K562 (cell line): Measurements from ENCODE around the gene PRR29. TPM values are rescaled to one million over a fixed set of nuclear protein-coding genes. Genes with fewer than 3 reads are reported as not detected.

Experiments used
- COPS2 ChIP-seq: fragments of 450-650 bp; conservative IDR thresholded peaks from 2 replicates; pipeline ENCODE4 v1.6.1; 2016; ENCODE audit warnings: mild to moderate bottlenecking, moderate library complexity
- ELF1 ChIP-seq: fragments of 200-800 bp; sonication (Bioruptor generic); IDR thresholded peaks from 2 replicates; pipeline ENCODE4 v1.6.1; 2016; ENCODE audit warnings: missing genetic modification characterization, missing compliant biosample characterization
- ETV5 ChIP-seq: sonication (generic); formaldehyde crosslinking; IDR thresholded peaks from 2 replicates; pipeline ENCODE4 v1.4.0; 2020; ENCODE audit warnings: low read depth, mild to moderate bottlenecking, missing genetic modification reagents
- GABPB1 ChIP-seq: sonication (generic); formaldehyde crosslinking; IDR thresholded peaks from 2 replicates; pipeline ENCODE4 v1.8.0; 2022; ENCODE audit warnings: mild to moderate bottlenecking, missing genetic modification reagents
- GTF2E2 ChIP-seq: fragments of 200-800 bp; sonication (Bioruptor generic); IDR thresholded peaks from 2 replicates; pipeline ENCODE4 v1.6.1; 2016; ENCODE audit warnings: missing genetic modification characterization, missing compliant biosample characterization
- JUND ChIP-seq, 2 experiments: IDR thresholded peaks; 2 replicates in 1 of 2; 3 replicates in 1 of 2; pipeline ENCODE4 v1.6.1; 2011; ENCODE audit warnings: borderline replicate concordance in 2 of 2, low read depth in 2 of 2, low read length in 2 of 2, improper control_type of control experiment in 1 of 2, missing biosample characterization in 1 of 2, missing genetic modification characterization in 1 of 2, missing genetic modification reagents in 1 of 2
- KLF1 ChIP-seq: fragments of 450-650 bp; IDR thresholded peaks from 2 replicates; pipeline ENCODE4 v1.6.1; 2016; ENCODE audit warnings: missing genetic modification characterization, missing compliant biosample characterization
- LARP7 ChIP-seq: fragments of 450-650 bp; IDR thresholded peaks from 2 replicates; pipeline ENCODE4 v1.6.1; 2016
- MCM3 ChIP-seq: fragments of 450-650 bp; IDR thresholded peaks from 2 replicates; pipeline ENCODE4 v1.6.1; 2016
- NCOA2 ChIP-seq, 2 experiments: fragments of 450-650 bp; IDR thresholded peaks; 2 replicates each; pipeline ENCODE4 v1.6.1; 2018; ENCODE audit warnings: mild to moderate bottlenecking in 2 of 2, moderate library complexity in 1 of 2; ENCODE audit not compliant: partially characterized antibody in 2 of 2
- NR2F6 ChIP-seq: fragments of 450-650 bp; formaldehyde crosslinking; IDR thresholded peaks from 2 replicates; pipeline ENCODE4 v1.4.0; 2020; ENCODE audit warnings: mild to moderate bottlenecking
- SMARCA4 ChIP-seq: fragments of 450-650 bp; IDR thresholded peaks from 2 replicates; pipeline ENCODE4 v1.6.1; 2016
- ZFP30 ChIP-seq: fragments of 250-450 bp; sonication (Bioruptor Pico); IDR thresholded peaks from 2 replicates; pipeline ENCODE4 v1.8.0; 2022; ENCODE audit warnings: moderate library complexity, mild to moderate bottlenecking, inconsistent platforms, borderline replicate concordance
- ZNF124 ChIP-seq: sonication (generic); formaldehyde crosslinking; IDR thresholded peaks from 2 replicates; pipeline ENCODE4 v1.8.1; 2022; ENCODE audit warnings: missing genetic modification reagents
- ZNF175 ChIP-seq: fragments of 200-800 bp; sonication (Bioruptor generic); IDR thresholded peaks from 2 replicates; pipeline ENCODE4 v1.6.1; 2016; ENCODE audit warnings: low read depth, mild to moderate bottlenecking, missing genetic modification characterization, missing compliant biosample characterization
- ZNF695 ChIP-seq: fragments of 450-650 bp; formaldehyde crosslinking; IDR thresholded peaks from 2 replicates; pipeline ENCODE4 v1.4.0; 2020; ENCODE audit warnings: mild to moderate bottlenecking, moderate library complexity
- ZNF830 ChIP-seq: fragments of 250-450 bp; sonication (Bioruptor Pico); IDR thresholded peaks from 2 replicates; pipeline ENCODE4 v1.5.0; 2021; ENCODE audit warnings: mild to moderate bottlenecking
- polyA plus RNA-seq, 8 experiments: library from polyadenylated mRNA; depleted of rRNA in 4 of 8; stranded (reverse) in 5 of 8; unstranded in 3 of 8; fragments of >200 nt; fragmentation: Nextera tagmentation in 2 of 8; fragmentation: Illumina TruSeq in 1 of 8; extraction: Ambion mirVana in 2 of 8; extraction: Trizol in 1 of 8; gene quantifications; 2 replicates each; pipeline versions ENCODE4 v1.2.1 to v1.2.3, GENCODE V29; 2011 to 2014; ENCODE audit warnings: inconsistent platforms in 1 of 8, missing spikeins in 1 of 8
- total RNA-seq, 7 experiments: library from RNA; depleted of rRNA in 6 of 7; stranded (reverse); fragments of >200 nt in 6 of 7; fragmentation: Illumina TruSeq in 2 of 7; extraction: Trizol in 2 of 7; gene quantifications; 2 replicates each; pipeline versions ENCODE4 v1.2.1 to v1.2.3, GENCODE V29; 2011 to 2021; ENCODE audit warnings: low replicate concordance in 1 of 7
- TF ChIP-seq, protein P1 (sequence below): sonication (generic); formaldehyde crosslinking; IDR thresholded peaks from 2 replicates; pipeline ENCODE4 v1.8.1; 2023; ENCODE audit warnings: mild to moderate bottlenecking, missing genetic modification reagents
- TF ChIP-seq, protein P2 (sequence below): sonication (generic); IDR thresholded peaks from 2 replicates; pipeline ENCODE4 v1.6.1; 2016
- TF ChIP-seq, protein P3 (sequence below): fragments of 450-650 bp; IDR thresholded peaks from 2 replicates; pipeline ENCODE4 v1.6.1; 2016; ENCODE audit warnings: missing biosample characterization, missing genetic modification characterization
- TF ChIP-seq, protein P4 (sequence below): fragments of 450-650 bp; IDR thresholded peaks from 2 replicates; pipeline ENCODE4 v1.6.1; 2014; ENCODE audit warnings: low read depth, mild to moderate bottlenecking, moderate library complexity, borderline replicate concordance
- TF ChIP-seq, protein P5 (sequence below): sonication (generic); formaldehyde crosslinking; IDR thresholded peaks from 2 replicates; pipeline ENCODE4 v1.4.0; 2020; ENCODE audit warnings: mild to moderate bottlenecking, missing genetic modification reagents

The PRR29 gene
- total and polyA plus RNA-seq, 9 of the 15 experiments (the other 6 are each of a cell fraction or from before 2014, with no cell fraction given) = 0.08 to 0.58 (median 0.15) TPM; not detected in 5

DNA sequence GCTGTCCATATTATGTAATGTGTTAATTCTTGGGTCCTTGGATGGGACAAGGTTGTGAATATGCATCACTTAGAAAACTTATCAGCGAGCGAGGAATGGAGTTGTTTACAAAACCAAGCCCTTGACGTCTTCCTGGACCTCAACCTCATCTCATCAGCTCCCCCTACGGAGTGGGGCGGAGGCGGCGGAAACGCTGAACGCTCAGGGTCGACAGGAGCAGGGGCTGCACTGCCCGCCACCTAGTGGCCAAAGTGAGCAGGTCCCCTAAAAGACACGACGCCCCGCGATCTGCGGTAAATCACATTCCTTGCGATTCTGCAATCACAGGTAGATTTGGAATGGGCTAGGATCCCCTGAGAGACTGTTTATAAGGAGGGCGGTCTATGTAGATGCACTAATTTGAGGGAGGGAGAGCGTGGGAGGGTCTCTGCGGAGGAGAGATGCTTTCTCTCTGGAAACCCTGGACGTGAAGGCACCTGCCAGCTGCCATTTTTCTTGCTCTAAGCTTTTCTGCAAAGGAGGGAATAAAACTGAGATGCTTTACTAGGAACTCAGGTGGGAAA is 27.7 kb downstream of the PRR29 start (continued):
- TF ChIP-seq, protein P1, sequence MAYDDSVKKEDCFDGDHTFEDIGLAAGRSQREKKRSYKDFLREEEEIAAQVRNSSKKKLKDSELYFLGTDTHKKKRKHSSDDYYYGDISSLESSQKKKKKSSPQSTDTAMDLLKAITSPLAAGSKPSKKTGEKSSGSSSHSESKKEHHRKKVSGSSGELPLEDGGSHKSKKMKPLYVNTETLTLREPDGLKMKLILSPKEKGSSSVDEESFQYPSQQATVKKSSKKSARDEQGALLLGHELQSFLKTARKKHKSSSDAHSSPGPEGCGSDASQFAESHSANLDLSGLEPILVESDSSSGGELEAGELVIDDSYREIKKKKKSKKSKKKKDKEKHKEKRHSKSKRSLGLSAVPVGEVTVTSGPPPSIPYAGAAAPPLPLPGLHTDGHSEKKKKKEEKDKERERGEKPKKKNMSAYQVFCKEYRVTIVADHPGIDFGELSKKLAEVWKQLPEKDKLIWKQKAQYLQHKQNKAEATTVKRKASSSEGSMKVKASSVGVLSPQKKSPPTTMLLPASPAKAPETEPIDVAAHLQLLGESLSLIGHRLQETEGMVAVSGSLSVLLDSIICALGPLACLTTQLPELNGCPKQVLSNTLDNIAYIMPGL (CRISPR knock-in tag) = peak; percentile 83; the same call in 1 of the 2 replicates
- no peak for TF ChIP-seq GTF2E2 (tag)
- TF ChIP-seq KLF1 = peak; percentile 35; the same call in 1 of the 2 replicates
- no peak for TF ChIP-seq LARP7
- no peak for TF ChIP-seq ZFP30 (CRISPR knock-in tag)
- TF ChIP-seq ZNF695 = no peak
- TF ChIP-seq COPS2 = no peak
- TF ChIP-seq SMARCA4 = peak; percentile 11; the same call in 1 of the 2 replicates
- peak; percentile 54; the same call in 1 of the 2 replicates for TF ChIP-seq JUND (IDR thresholded peaks at IDR 0.05; ENCODE audit: borderline replicate concordance, low read depth, low read length)
- peak; percentile 40; the same call in 1 of the 3 replicates for TF ChIP-seq JUND (tag; IDR thresholded peaks at IDR 0.05; ENCODE audit: borderline replicate concordance, low read depth, low read length)
- no peak for TF ChIP-seq NCOA2 (IDR thresholded peaks at IDR 0.05; ENCODE audit: partially characterized antibody in 2 of 2)
- TF ChIP-seq NR2F6 (CRISPR knock-in tag) = no peak
- no peak for TF ChIP-seq ZNF830
- TF ChIP-seq, protein P2, sequence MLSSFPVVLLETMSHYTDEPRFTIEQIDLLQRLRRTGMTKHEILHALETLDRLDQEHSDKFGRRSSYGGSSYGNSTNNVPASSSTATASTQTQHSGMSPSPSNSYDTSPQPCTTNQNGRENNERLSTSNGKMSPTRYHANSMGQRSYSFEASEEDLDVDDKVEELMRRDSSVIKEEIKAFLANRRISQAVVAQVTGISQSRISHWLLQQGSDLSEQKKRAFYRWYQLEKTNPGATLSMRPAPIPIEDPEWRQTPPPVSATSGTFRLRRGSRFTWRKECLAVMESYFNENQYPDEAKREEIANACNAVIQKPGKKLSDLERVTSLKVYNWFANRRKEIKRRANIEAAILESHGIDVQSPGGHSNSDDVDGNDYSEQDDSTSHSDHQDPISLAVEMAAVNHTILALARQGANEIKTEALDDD = no peak
- peak; percentile 71 for TF ChIP-seq ETV5 (CRISPR knock-in tag)
- TF ChIP-seq, protein P3, sequence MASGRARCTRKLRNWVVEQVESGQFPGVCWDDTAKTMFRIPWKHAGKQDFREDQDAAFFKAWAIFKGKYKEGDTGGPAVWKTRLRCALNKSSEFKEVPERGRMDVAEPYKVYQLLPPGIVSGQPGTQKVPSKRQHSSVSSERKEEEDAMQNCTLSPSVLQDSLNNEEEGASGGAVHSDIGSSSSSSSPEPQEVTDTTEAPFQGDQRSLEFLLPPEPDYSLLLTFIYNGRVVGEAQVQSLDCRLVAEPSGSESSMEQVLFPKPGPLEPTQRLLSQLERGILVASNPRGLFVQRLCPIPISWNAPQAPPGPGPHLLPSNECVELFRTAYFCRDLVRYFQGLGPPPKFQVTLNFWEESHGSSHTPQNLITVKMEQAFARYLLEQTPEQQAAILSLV = no peak
- peak; percentile 69 for TF ChIP-seq ELF1 (tag)
- TF ChIP-seq ZNF175 (CRISPR knock-in tag) = 0 out of 2 replicates have a peak, but pooled peaks have one; percentile 52
- no peak for TF ChIP-seq ZNF124 (CRISPR knock-in tag)
- TF ChIP-seq, protein P4, sequence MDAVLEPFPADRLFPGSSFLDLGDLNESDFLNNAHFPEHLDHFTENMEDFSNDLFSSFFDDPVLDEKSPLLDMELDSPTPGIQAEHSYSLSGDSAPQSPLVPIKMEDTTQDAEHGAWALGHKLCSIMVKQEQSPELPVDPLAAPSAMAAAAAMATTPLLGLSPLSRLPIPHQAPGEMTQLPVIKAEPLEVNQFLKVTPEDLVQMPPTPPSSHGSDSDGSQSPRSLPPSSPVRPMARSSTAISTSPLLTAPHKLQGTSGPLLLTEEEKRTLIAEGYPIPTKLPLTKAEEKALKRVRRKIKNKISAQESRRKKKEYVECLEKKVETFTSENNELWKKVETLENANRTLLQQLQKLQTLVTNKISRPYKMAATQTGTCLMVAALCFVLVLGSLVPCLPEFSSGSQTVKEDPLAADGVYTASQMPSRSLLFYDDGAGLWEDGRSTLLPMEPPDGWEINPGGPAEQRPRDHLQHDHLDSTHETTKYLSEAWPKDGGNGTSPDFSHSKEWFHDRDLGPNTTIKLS = no peak
- TF ChIP-seq, protein P5, sequence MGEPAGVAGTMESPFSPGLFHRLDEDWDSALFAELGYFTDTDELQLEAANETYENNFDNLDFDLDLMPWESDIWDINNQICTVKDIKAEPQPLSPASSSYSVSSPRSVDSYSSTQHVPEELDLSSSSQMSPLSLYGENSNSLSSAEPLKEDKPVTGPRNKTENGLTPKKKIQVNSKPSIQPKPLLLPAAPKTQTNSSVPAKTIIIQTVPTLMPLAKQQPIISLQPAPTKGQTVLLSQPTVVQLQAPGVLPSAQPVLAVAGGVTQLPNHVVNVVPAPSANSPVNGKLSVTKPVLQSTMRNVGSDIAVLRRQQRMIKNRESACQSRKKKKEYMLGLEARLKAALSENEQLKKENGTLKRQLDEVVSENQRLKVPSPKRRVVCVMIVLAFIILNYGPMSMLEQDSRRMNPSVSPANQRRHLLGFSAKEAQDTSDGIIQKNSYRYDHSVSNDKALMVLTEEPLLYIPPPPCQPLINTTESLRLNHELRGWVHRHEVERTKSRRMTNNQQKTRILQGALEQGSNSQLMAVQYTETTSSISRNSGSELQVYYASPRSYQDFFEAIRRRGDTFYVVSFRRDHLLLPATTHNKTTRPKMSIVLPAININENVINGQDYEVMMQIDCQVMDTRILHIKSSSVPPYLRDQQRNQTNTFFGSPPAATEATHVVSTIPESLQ (CRISPR knock-in tag) = no peak
- no peak for TF ChIP-seq MCM3
- peak; percentile 70 for TF ChIP-seq GABPB1
